DOHH2 (cell line): ENCODE data around the gene SPDYE6.
A peak's percentile ranks its signal among the peaks of the same experiment; 100 is the strongest.
"Not testable (repeated sequence)": the region's sequence is repeated elsewhere in the genome, so short reads cannot be mapped to it uniquely, and the experiment has no call there.

Source experiments
- H3F3A ChIP-seq: fragments of 200-600 bp; sonication (generic), shearing (Covaris generic); 2 replicates; pipeline ENCODE4 v1.6.0; 2016; ENCODE audit warnings: antibody characterized with exemption, mild to moderate bottlenecking; ENCODE audit not compliant: control insufficient read depth, insufficient read depth
- H3K27ac ChIP-seq: fragments of 200-600 bp; sonication (generic); 2 replicates; pipeline ENCODE4 v1.5.1; 2014; ENCODE audit warnings: low read depth, mild to moderate bottlenecking, low read length, moderate library complexity
- H3K27me3 ChIP-seq: fragments of 200-600 bp; sonication (generic); 2 replicates; pipeline ENCODE4 v1.6.1; 2014; ENCODE audit warnings: mild to moderate bottlenecking, low read length, mixed read lengths; ENCODE audit not compliant: control insufficient read depth
- H3K36me3 ChIP-seq: fragments of 200-600 bp; sonication (generic); 2 replicates; pipeline ENCODE4 v1.6.1; 2014; ENCODE audit warnings: mild to moderate bottlenecking, low read length, moderate library complexity, mixed read lengths; ENCODE audit not compliant: control insufficient read depth
- H3K4me1 ChIP-seq: fragments of 200-600 bp; sonication (generic); 2 replicates; pipeline ENCODE4 v1.6.1; 2014; ENCODE audit warnings: mild to moderate bottlenecking, low read length, mixed read lengths; ENCODE audit not compliant: control insufficient read depth
- H3K4me2 ChIP-seq: fragments of 200-600 bp; sonication (generic); 2 replicates; pipeline ENCODE4 v1.6.0; 2014; ENCODE audit warnings: mild to moderate bottlenecking, low read length, moderate library complexity
- H3K4me3 ChIP-seq: fragments of 200-600 bp; sonication (generic); 2 replicates; pipeline ENCODE4 v1.5.1; 2014; ENCODE audit warnings: mild to moderate bottlenecking, low read length, mixed read lengths
- H3K79me2 ChIP-seq: fragments of 200-600 bp; sonication (generic); 2 replicates; pipeline ENCODE4 v1.6.1; 2014; ENCODE audit warnings: mild to moderate bottlenecking, low read length, mixed read lengths; ENCODE audit not compliant: control insufficient read depth
- H3K9me2 ChIP-seq: fragments of 200-600 bp; sonication (generic); replicated peaks from 2 replicates; pipeline ENCODE4 v1.6.1; 2014; ENCODE audit warnings: mild to moderate bottlenecking, low read length, mixed read lengths; ENCODE audit not compliant: control insufficient read depth
- H3K9me3 ChIP-seq: fragments of 200-600 bp; sonication (generic); 2 replicates; pipeline ENCODE4 v1.6.1; 2014; ENCODE audit warnings: antibody characterized with exemption, low read length, mixed read lengths; ENCODE audit not compliant: control insufficient read depth, insufficient read depth
- H4K20me1 ChIP-seq: fragments of 200-600 bp; sonication (generic); 2 replicates; pipeline ENCODE4 v1.6.0; 2014; ENCODE audit warnings: low read depth, mild to moderate bottlenecking, antibody characterized with exemption, low read length, moderate library complexity; ENCODE audit not compliant: control insufficient read depth, insufficient read depth
- CTCF ChIP-seq: fragments of 200-600 bp; sonication (generic); IDR thresholded peaks from one replicate; pipeline ENCODE4 v1.5.1; 2014; ENCODE audit warnings: antibody characterized with exemption, mild to moderate bottlenecking, low read depth, low read length; ENCODE audit not compliant: poor library complexity, severe bottlenecking
- EZH2phosphoT487 ChIP-seq: fragments of 200-600 bp; sonication (generic); IDR thresholded peaks from 2 replicates; pipeline ENCODE4 v1.6.1; 2017; ENCODE audit warnings: borderline replicate concordance, mild to moderate bottlenecking, antibody characterized with exemption, low read length, moderate library complexity, mixed read lengths

SPDYE6 gene, protein sequence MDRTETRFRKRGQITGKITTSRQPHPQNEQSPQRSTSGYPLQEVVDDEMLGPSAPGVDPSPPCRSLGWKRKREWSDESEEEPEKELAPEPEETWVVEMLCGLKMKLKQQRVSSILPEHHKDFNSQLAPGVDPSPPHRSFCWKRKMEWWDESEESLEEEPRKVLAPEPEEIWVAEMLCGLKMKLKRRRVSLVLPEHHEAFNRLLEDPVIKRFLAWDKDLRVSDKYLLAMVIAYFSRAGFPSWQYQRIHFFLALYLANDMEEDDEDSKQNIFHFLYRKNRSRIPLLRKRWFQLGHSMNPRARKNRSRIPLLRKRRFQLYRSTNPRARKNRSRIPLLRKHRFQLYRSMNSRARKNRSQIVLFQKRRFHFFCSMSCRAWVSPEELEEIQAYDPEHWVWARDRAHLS

DNA sequence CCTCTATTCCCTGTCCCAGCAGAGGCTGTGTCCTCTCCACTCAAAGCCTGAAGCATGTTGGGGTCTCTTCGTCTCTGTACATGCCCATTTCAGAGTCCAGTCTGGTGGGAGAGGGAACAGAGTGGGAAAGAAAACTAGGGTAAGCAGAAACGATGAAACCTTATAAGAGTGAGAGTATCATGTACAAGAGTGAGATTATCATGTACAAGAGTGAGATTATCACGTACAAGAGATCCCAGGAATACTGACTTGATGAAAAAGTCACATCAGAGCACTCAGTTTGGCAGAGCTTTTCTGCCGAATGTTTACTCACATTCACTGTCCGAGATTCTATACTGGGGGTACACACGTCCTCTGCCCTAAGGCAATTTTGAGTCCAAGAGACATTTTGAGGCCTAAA, at the start of gene SPDYE6:
SPDYE6 (minus strand) TSS at position 101 of the 400 bp plus-strand sequence. CDS start 421 bp downstream, outside the sequence.
- not testable (repeated sequence) for H3K9me2 ChIP-seq, H3K4me3 ChIP-seq, H3K36me3 ChIP-seq, H3K27me3 ChIP-seq, H3F3A ChIP-seq, H3K4me2 ChIP-seq, H3K27ac ChIP-seq, H3K9me3 ChIP-seq, H3K4me1 ChIP-seq, H4K20me1 ChIP-seq
- H3K79me2 ChIP-seq = peaks cover 14% of the 10 kb centered on the region

DNA sequence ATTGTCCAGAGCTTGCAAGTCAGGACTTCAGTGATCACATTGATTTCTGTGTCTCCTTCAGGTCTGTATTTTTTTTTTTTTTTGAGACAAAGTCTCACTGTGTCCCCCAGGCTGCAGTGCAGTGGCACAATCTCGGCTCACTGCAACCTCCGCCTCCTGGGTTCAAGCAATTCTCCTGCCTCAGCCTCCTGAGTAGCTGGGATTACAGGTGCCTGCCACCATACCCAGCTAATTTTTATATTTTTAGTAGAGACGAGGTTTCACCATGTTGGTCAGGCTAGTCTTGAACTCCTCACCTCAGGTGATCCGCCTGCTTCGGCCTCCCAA, 48.6 kb upstream of the SPDYE6 start:
- H4K20me1 ChIP-seq, H3K27ac ChIP-seq, H3K4me3 ChIP-seq, H3K27me3 ChIP-seq, H3K9me2 ChIP-seq, H3K9me3 ChIP-seq: not testable (repeated sequence)
- Histone ChIP-seq H3K36me3 (peaks cover 94% of the 10 kb centered on the region), H3K4me1 (peaks cover 86% of the 10 kb centered on the region), H3K4me2 (peak overlapping the region; percentile 76; the same call in 1 of the 2 replicates), H3K79me2 (peaks cover 52% of the 10 kb centered on the region), H3F3A (peaks cover 45% of the 10 kb centered on the region)

GRCh38 chr7:102404005-102404861, 48.0 kb upstream of the SPDYE6 start:
- H3K4me2 ChIP-seq = peak overlapping the region; percentile 76
- H3K9me2 ChIP-seq = no peaks in the 10 kb centered on the region
- 0 out of 2 replicates have a peak, but pooled peaks cover under 1% of the 10 kb centered on the region for H3K9me3 ChIP-seq
- peak overlapping the region; percentile 86 for H3K27ac ChIP-seq
- H3K36me3 ChIP-seq = peaks cover 94% of the 10 kb centered on the region
- TF ChIP-seq CTCF (peak; percentile 94), EZH2phosphoT487 (no peak)
- H3K4me3 ChIP-seq = peak overlapping the region; percentile 36
- no peaks in the 10 kb centered on the region for H3K27me3 ChIP-seq
- peaks cover 44% of the 10 kb centered on the region for H3F3A ChIP-seq
- peaks cover 50% of the 10 kb centered on the region for H3K79me2 ChIP-seq
- peaks cover 90% of the 10 kb centered on the region for H3K4me1 ChIP-seq
- no peaks in the 10 kb centered on the region for H4K20me1 ChIP-seq

- H3K4me3 ChIP-seq = peak overlapping the region; percentile 38; the same call in 1 of the 2 replicates
- H3K79me2 ChIP-seq = peaks cover 52% of the 10 kb centered on the region
- peaks cover 45% of the 10 kb centered on the region for H3F3A ChIP-seq
- peaks cover 93% of the 10 kb centered on the region for H3K4me1 ChIP-seq
- no peak for TF ChIP-seq EZH2phosphoT487
- no peak for TF ChIP-seq CTCF
- H3K4me2 ChIP-seq = peak overlapping the region; percentile 76
- H3K27me3 ChIP-seq = no peaks in the 10 kb centered on the region
- peak overlapping the region; percentile 86 for H3K27ac ChIP-seq
- H3K9me2 ChIP-seq = no peaks in the 10 kb centered on the region
- H4K20me1 ChIP-seq = no peaks in the 10 kb centered on the region
- H3K36me3 ChIP-seq = peaks cover 94% of the 10 kb centered on the region
- no peaks in the 10 kb centered on the region for H3K9me3 ChIP-seq
Observed at GRCh38 chr7:102403563-102403962, 47.3 kb upstream of the SPDYE6 start.
